PFSK-1 (cell line): ENCODE measurements around the gene DMWD.

Experiments used
- FOXP2 ChIP-seq: optimal IDR thresholded peaks from 2 replicates; pipeline ENCODE3; 2011; ENCODE audit warnings: borderline replicate concordance, control low read depth, inconsistent platforms; ENCODE audit not compliant: insufficient read depth; ENCODE audit errors: extremely low read length, extremely low read depth
- TAF1 ChIP-seq: IDR thresholded peaks from 2 replicates; pipeline ENCODE4 v1.6.1; 2012; ENCODE audit warnings: low read length, control low read depth, borderline replicate concordance; ENCODE audit not compliant: insufficient read depth
- TF ChIP-seq, protein P1 (sequence below), 2 experiments: IDR thresholded peaks; 2 replicates each; pipeline versions ENCODE4 v1.6.1 to v1.8.0; 2011 to 2012; ENCODE audit warnings: low read depth in 2 of 2, low read length in 2 of 2, control low read depth in 1 of 2, inconsistent platforms in 1 of 2, mild to moderate bottlenecking in 1 of 2, moderate library complexity in 1 of 2; ENCODE audit not compliant: insufficient read depth in 1 of 2

DNA sequence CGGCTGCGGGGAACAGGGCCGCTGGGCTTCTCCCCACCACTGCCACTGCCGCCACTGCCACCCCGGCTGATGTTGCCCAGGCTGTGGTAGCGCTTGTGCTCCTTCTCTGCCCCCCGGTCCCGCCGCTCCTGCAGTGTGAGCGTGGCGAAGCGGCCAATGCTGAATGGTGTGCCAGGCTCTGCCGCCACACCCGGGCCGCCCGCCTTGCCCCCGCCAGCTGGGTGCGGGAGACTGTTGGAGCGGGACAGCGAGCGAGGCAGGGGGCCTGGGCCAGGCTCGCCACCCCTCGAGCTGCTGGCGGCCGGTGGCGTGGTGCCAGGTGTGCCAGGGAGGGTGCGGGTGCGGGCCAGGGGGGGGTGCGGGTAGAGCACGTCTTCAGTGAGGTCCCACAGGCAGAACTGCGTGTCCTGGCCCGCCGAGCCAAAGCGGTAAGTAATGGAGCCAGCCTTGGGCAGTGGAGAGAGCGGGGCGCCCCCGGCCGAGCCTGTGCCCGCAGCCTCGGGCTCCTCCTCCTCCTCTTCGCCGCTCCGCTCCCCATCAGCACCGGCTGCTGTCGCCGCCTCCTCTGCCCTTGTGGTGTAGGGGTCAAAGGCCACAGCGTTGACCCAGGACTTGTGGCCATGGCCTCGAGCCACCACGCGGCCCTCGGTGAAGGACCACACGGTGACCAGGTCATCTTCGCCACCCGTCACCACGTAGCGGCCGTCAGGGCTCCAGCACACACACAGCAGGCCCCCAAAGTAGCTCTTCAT lies 6.7 kb downstream of the DMWD start:
- TF ChIP-seq, protein P1, sequence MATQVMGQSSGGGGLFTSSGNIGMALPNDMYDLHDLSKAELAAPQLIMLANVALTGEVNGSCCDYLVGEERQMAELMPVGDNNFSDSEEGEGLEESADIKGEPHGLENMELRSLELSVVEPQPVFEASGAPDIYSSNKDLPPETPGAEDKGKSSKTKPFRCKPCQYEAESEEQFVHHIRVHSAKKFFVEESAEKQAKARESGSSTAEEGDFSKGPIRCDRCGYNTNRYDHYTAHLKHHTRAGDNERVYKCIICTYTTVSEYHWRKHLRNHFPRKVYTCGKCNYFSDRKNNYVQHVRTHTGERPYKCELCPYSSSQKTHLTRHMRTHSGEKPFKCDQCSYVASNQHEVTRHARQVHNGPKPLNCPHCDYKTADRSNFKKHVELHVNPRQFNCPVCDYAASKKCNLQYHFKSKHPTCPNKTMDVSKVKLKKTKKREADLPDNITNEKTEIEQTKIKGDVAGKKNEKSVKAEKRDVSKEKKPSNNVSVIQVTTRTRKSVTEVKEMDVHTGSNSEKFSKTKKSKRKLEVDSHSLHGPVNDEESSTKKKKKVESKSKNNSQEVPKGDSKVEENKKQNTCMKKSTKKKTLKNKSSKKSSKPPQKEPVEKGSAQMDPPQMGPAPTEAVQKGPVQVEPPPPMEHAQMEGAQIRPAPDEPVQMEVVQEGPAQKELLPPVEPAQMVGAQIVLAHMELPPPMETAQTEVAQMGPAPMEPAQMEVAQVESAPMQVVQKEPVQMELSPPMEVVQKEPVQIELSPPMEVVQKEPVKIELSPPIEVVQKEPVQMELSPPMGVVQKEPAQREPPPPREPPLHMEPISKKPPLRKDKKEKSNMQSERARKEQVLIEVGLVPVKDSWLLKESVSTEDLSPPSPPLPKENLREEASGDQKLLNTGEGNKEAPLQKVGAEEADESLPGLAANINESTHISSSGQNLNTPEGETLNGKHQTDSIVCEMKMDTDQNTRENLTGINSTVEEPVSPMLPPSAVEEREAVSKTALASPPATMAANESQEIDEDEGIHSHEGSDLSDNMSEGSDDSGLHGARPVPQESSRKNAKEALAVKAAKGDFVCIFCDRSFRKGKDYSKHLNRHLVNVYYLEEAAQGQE (IDR thresholded peaks at IDR 0.05; ENCODE audit: insufficient read depth in 1 of 2, low read depth in 2 of 2, low read length in 2 of 2) = no peak
- TF ChIP-seq FOXP2 = no peak
- no peak for TF ChIP-seq TAF1
